GM12892 (cell line): ENCODE measurements around the gene RXRB.

ENCODE experiments used
- DNase-seq: peaks from one replicate; pipeline ENCODE4 v3.0.0; 2011; ENCODE audit not compliant: insufficient read length
- FAIRE-seq: peaks from 2 replicates; lab custom pipeline; 2011; peaks lifted over from hg19 to GRCh38; lab: Jason Lieb, UNC
- POLR2A ChIP-seq: IDR thresholded peaks from 2 replicates; pipeline ENCODE4 v1.6.1; 2011; ENCODE audit warnings: low read depth, low read length, control low read depth
- POLR2AphosphoS5 ChIP-seq: IDR thresholded peaks from 2 replicates; pipeline ENCODE4 v1.6.1; 2011; ENCODE audit warnings: low read depth, low read length, control low read depth
- TAF1 ChIP-seq: IDR thresholded peaks from 2 replicates; pipeline ENCODE4 v1.6.1; 2011; ENCODE audit warnings: low read depth, mild to moderate bottlenecking, control low read depth, low read length, borderline replicate concordance

RXRB gene

GRCh38 chr6:33209856-33210255 is 9.4 kb upstream of the RXRB start:
- TF ChIP-seq POLR2AphosphoS5 (no peak), POLR2A (no peak), TAF1 (no peak)
- DNase-seq, result no peak
- FAIRE-seq, result no peak

GRCh38 chr6:33208091-33208967 is 7.9 kb upstream of the RXRB start, which contains the start of gene RING1:
TSS of gene RING1 (plus strand) at chr6:33208500. CDS start at chr6:33208823, 323 bp downstream.
- peak; percentile 96 for DNase-seq
- TF ChIP-seq POLR2AphosphoS5 (peak; percentile 89), POLR2A (peak; percentile 94), TAF1 (no peak; the same call in 1 of the 2 replicates)
- FAIRE-seq, result peak; percentile 91

GRCh38 chr6:33207552-33208090 is 7.2 kb upstream of the RXRB start:
- DNase-seq (no peak), FAIRE-seq (peak; percentile 5)
- TF ChIP-seq POLR2AphosphoS5, result no peak
- TF ChIP-seq TAF1, result no peak
- TF ChIP-seq POLR2A, result no peak

GRCh38 chr6:33206864-33207551 is 6.5 kb upstream of the RXRB start:
- no peak for DNase-seq
- TF ChIP-seq TAF1, result no peak
- no peak for TF ChIP-seq POLR2A
- no peak for TF ChIP-seq POLR2AphosphoS5
- no peak for FAIRE-seq

- DNase-seq, result no peak
- TF ChIP-seq POLR2AphosphoS5 (no peak), TAF1 (no peak), POLR2A (no peak)
- FAIRE-seq, result no peak
Measured at GRCh38 chr6:33206027-33206863, 5.8 kb upstream of the RXRB start.

- FAIRE-seq (peak; percentile 53), DNase-seq (peak; percentile 32)
- TF ChIP-seq POLR2A (no peak), TAF1 (no peak), POLR2AphosphoS5 (no peak)
Measured at GRCh38 chr6:33205191-33206026, 4.9 kb upstream of the RXRB start.

- FAIRE-seq (peak; percentile 91), DNase-seq (peak; percentile 97)
- TF ChIP-seq POLR2A (peak; percentile 66), TAF1 (no peak)
Measured at GRCh38 chr6:33204415-33205190, 4.1 kb upstream of the RXRB start, which contains the start of gene HSD17B8. TSS of gene HSD17B8 (plus strand) at chr6:33204655. CDS start at chr6:33204669, 14 bp downstream.

GRCh38 chr6:33204165-33204414 is 3.6 kb upstream of the RXRB start:
- DNase-seq, result no peak
- no peak for FAIRE-seq
- TF ChIP-seq TAF1 (no peak), POLR2AphosphoS5 (no peak), POLR2A (no peak)

GRCh38 chr6:33203443-33204164 is 3.1 kb upstream of the RXRB start:
- no peak for TF ChIP-seq POLR2AphosphoS5
- TF ChIP-seq TAF1, result no peak
- TF ChIP-seq POLR2A, result no peak
- DNase-seq (no peak), FAIRE-seq (no peak)
